ENCODE data around the gene EYA4.

The EYA4 gene

GRCh38 chr6:133277900-133278545 lies 36.9 kb downstream of the EYA4 start:
- no peak for DNase-seq (ENCODE audit: extremely low read depth in 1 of 2, low read depth in 1 of 2)

- DNase-seq (ENCODE audit: extremely low read depth in 1 of 2, low read depth in 1 of 2), result no peak
These were observed 45.6 kb downstream of the EYA4 start for GRCh38 chr6:133286765-133287164.

- no peak for DNase-seq (ENCODE audit: extremely low read depth in 1 of 2, low read depth in 1 of 2)
These were observed 47.5 kb downstream of the EYA4 start for GRCh38 chr6:133288662-133289061.

GRCh38 chr6:133289733-133290306 lies 48.7 kb downstream of the EYA4 start:
- DNase-seq (ENCODE audit: extremely low read depth in 1 of 2, low read depth in 1 of 2), result no peak

- DNase-seq (ENCODE audit: extremely low read depth in 1 of 2, low read depth in 1 of 2), result no peak
These were observed 49.8 kb downstream of the EYA4 start for GRCh38 chr6:133290930-133291329.

GRCh38 chr6:133291671-133292070 lies 50.5 kb downstream of the EYA4 start:
- DNase-seq (ENCODE audit: extremely low read depth in 1 of 2, low read depth in 1 of 2), result no peak

- DNase-seq (ENCODE audit: extremely low read depth in 1 of 2, low read depth in 1 of 2), result no peak
These were observed 56.5 kb downstream of the EYA4 start for GRCh38 chr6:133297657-133298056.

GRCh38 chr6:133298335-133298734 lies 57.2 kb downstream of the EYA4 start:
- DNase-seq (ENCODE audit: extremely low read depth in 1 of 2, low read depth in 1 of 2), result no peak

GRCh38 chr6:133298801-133299200 lies 57.6 kb downstream of the EYA4 start:
- DNase-seq (ENCODE audit: extremely low read depth in 1 of 2, low read depth in 1 of 2), result no peak

- no peak for DNase-seq (ENCODE audit: extremely low read depth in 1 of 2, low read depth in 1 of 2)
These were observed 59.7 kb downstream of the EYA4 start for GRCh38 chr6:133300896-133301295.

- no peak for DNase-seq (ENCODE audit: extremely low read depth in 1 of 2, low read depth in 1 of 2)
These were observed 60.7 kb downstream of the EYA4 start for GRCh38 chr6:133301835-133302234.

GRCh38 chr6:133306931-133307330 lies 65.8 kb downstream of the EYA4 start:
- no peak for DNase-seq (ENCODE audit: extremely low read depth in 1 of 2, low read depth in 1 of 2)

GRCh38 chr6:133309579-133309978 lies 68.4 kb downstream of the EYA4 start:
- no peak for DNase-seq (ENCODE audit: extremely low read depth in 1 of 2, low read depth in 1 of 2)

GRCh38 chr6:133312006-133312405 lies 70.8 kb downstream of the EYA4 start:
- no peak for DNase-seq (ENCODE audit: extremely low read depth in 1 of 2, low read depth in 1 of 2)

- DNase-seq (ENCODE audit: extremely low read depth in 1 of 2, low read depth in 1 of 2), result no peak
These were observed 71.9 kb downstream of the EYA4 start for GRCh38 chr6:133313068-133313467.

GRCh38 chr6:133314947-133315346 lies 73.8 kb downstream of the EYA4 start:
- DNase-seq (ENCODE audit: extremely low read depth in 1 of 2, low read depth in 1 of 2), result no peak

- no peak for DNase-seq (ENCODE audit: extremely low read depth in 1 of 2, low read depth in 1 of 2)
These were observed 74.7 kb downstream of the EYA4 start for GRCh38 chr6:133315811-133316210.

GRCh38 chr6:133317704-133318103 lies 76.5 kb downstream of the EYA4 start:
- no peak for DNase-seq (ENCODE audit: extremely low read depth in 1 of 2, low read depth in 1 of 2)

- no peak for DNase-seq (ENCODE audit: extremely low read depth in 1 of 2, low read depth in 1 of 2)
These were observed 85.4 kb downstream of the EYA4 start for GRCh38 chr6:133326584-133326983.

- DNase-seq (ENCODE audit: extremely low read depth in 1 of 2, low read depth in 1 of 2), result no peak
These were observed 92.7 kb downstream of the EYA4 start for GRCh38 chr6:133333852-133334251.

GRCh38 chr6:133337308-133337707 lies 96.2 kb downstream of the EYA4 start:
- no peak for DNase-seq (ENCODE audit: extremely low read depth in 1 of 2, low read depth in 1 of 2)

GRCh38 chr6:133339543-133340384 lies 98.6 kb downstream of the EYA4 start:
- no peak for DNase-seq (ENCODE audit: extremely low read depth in 1 of 2, low read depth in 1 of 2)
